HEK293 (cell line): ENCODE measurements around the gene BRD3OS.
A peak's percentile ranks its signal among the peaks of the same experiment; 100 is the strongest.

Source experiments
- EGR2 ChIP-seq: fragments of 450-650 bp; formaldehyde crosslinking; IDR thresholded peaks from 2 replicates; pipeline ENCODE4 v1.5.1; 2016; ENCODE audit warnings: low read depth, missing biosample characterization, missing genetic modification characterization
- PRDM1 ChIP-seq: fragments of 450-650 bp; formaldehyde crosslinking; IDR thresholded peaks from 2 replicates; pipeline ENCODE4; 2016; ENCODE audit warnings: missing biosample characterization, missing genetic modification characterization
- ZBTB8A ChIP-seq: fragments of 450-650 bp; formaldehyde crosslinking; IDR thresholded peaks from 2 replicates; pipeline ENCODE4 v1.5.1; 2016; ENCODE audit warnings: missing biosample characterization, missing genetic modification characterization
- ZFP41 ChIP-seq: fragments of 450-650 bp; formaldehyde crosslinking; IDR thresholded peaks from 2 replicates; pipeline ENCODE4 v1.5.1; 2016; ENCODE audit warnings: missing biosample characterization, missing genetic modification characterization, borderline replicate concordance
- ZNF10 ChIP-seq: fragments of 450-650 bp; formaldehyde crosslinking; IDR thresholded peaks from 2 replicates; pipeline ENCODE4 v1.5.1; 2017; ENCODE audit warnings: missing biosample characterization, missing genetic modification characterization
- ZNF112 ChIP-seq: fragments of 450-650 bp; formaldehyde crosslinking; IDR thresholded peaks from 2 replicates; pipeline ENCODE4 v1.5.0; 2017; ENCODE audit warnings: missing biosample characterization, missing genetic modification characterization
- ZNF133 ChIP-seq: fragments of 450-650 bp; formaldehyde crosslinking; IDR thresholded peaks from 2 replicates; pipeline ENCODE4 v1.5.1; 2016; ENCODE audit warnings: missing biosample characterization, missing genetic modification characterization
- ZNF157 ChIP-seq: fragments of 450-650 bp; formaldehyde crosslinking; IDR thresholded peaks from 2 replicates; pipeline ENCODE4 v1.5.1; 2016; ENCODE audit warnings: missing biosample characterization, missing genetic modification characterization
- ZNF19 ChIP-seq: fragments of 450-650 bp; formaldehyde crosslinking; IDR thresholded peaks from 2 replicates; pipeline ENCODE4; 2016; ENCODE audit warnings: missing biosample characterization, missing genetic modification characterization, low read depth
- ZNF211 ChIP-seq: fragments of 450-650 bp; formaldehyde crosslinking; IDR thresholded peaks from 2 replicates; pipeline ENCODE4 v1.5.1; 2016; ENCODE audit warnings: low read depth, missing biosample characterization, missing genetic modification characterization
- ZNF23 ChIP-seq: fragments of 450-650 bp; formaldehyde crosslinking; IDR thresholded peaks from 2 replicates; pipeline ENCODE4 v1.5.1; 2016; ENCODE audit warnings: missing biosample characterization, missing genetic modification characterization, borderline replicate concordance
- ZNF248 ChIP-seq: fragments of 450-650 bp; formaldehyde crosslinking; IDR thresholded peaks from 2 replicates; pipeline ENCODE4 v1.5.1; 2017; ENCODE audit warnings: missing biosample characterization, missing genetic modification characterization
- ZNF404 ChIP-seq: fragments of 450-650 bp; formaldehyde crosslinking; IDR thresholded peaks from 2 replicates; pipeline ENCODE4 v1.5.1; 2017; ENCODE audit warnings: missing biosample characterization, missing genetic modification characterization
- ZNF416 ChIP-seq: fragments of 450-650 bp; formaldehyde crosslinking; IDR thresholded peaks from 2 replicates; pipeline ENCODE4 v1.5.1; 2016; ENCODE audit warnings: missing biosample characterization, missing genetic modification characterization
- ZNF426 ChIP-seq: fragments of 450-650 bp; formaldehyde crosslinking; IDR thresholded peaks from 2 replicates; pipeline ENCODE4 v1.5.1; 2017; ENCODE audit warnings: missing biosample characterization, missing genetic modification characterization, mild to moderate bottlenecking, inconsistent platforms, moderate library complexity
- ZNF433 ChIP-seq: fragments of 450-650 bp; formaldehyde crosslinking; IDR thresholded peaks from 2 replicates; pipeline ENCODE4 v1.5.1; 2016; ENCODE audit warnings: missing biosample characterization, missing genetic modification characterization, low read depth
- ZNF48 ChIP-seq: fragments of 450-650 bp; formaldehyde crosslinking; IDR thresholded peaks from 2 replicates; pipeline ENCODE4 v1.5.1; 2016; ENCODE audit warnings: missing biosample characterization, missing genetic modification characterization
- ZNF701 ChIP-seq: fragments of 450-650 bp; formaldehyde crosslinking; IDR thresholded peaks from 2 replicates; pipeline ENCODE4 v1.5.1; 2016; ENCODE audit warnings: missing biosample characterization, missing genetic modification characterization
- ZNF777 ChIP-seq: fragments of 450-650 bp; formaldehyde crosslinking; IDR thresholded peaks from 2 replicates; pipeline ENCODE4 v1.5.1; 2017; ENCODE audit warnings: missing biosample characterization, missing genetic modification characterization, borderline replicate concordance
- TF ChIP-seq, protein P1 (sequence below): fragments of 450-650 bp; formaldehyde crosslinking; IDR thresholded peaks from 2 replicates; pipeline ENCODE4 v1.5.1; 2016; ENCODE audit warnings: missing biosample characterization, missing genetic modification characterization
- TF ChIP-seq, protein P2 (sequence below): fragments of 450-650 bp; formaldehyde crosslinking; IDR thresholded peaks from 2 replicates; pipeline ENCODE4 v1.5.1; 2016; ENCODE audit warnings: missing biosample characterization, missing genetic modification characterization
- TF ChIP-seq, protein P3 (sequence below): IDR thresholded peaks from 2 replicates; pipeline ENCODE4 v1.6.1; 2011; ENCODE audit warnings: mild to moderate bottlenecking, low read depth, low read length, borderline replicate concordance
- TF ChIP-seq, protein P4 (sequence below): fragments of 450-650 bp; formaldehyde crosslinking; IDR thresholded peaks from 2 replicates; pipeline ENCODE4 v1.5.1; 2016; ENCODE audit warnings: missing biosample characterization, missing genetic modification characterization
- TF ChIP-seq, protein P5 (sequence below): fragments of 450-650 bp; formaldehyde crosslinking; IDR thresholded peaks from 2 replicates; pipeline ENCODE4 v1.5.1; 2016; ENCODE audit warnings: missing biosample characterization, missing genetic modification characterization
- TF ChIP-seq, protein P6 (sequence below): fragments of 450-650 bp; formaldehyde crosslinking; IDR thresholded peaks from 2 replicates; pipeline ENCODE4 v1.5.1; 2017; ENCODE audit warnings: missing biosample characterization, missing genetic modification characterization
- TF ChIP-seq, protein P7 (sequence below): fragments of 450-650 bp; formaldehyde crosslinking; IDR thresholded peaks from 2 replicates; pipeline ENCODE4 v1.5.0; 2017; ENCODE audit warnings: missing biosample characterization, missing genetic modification characterization, borderline replicate concordance

Gene BRD3OS

DNA sequence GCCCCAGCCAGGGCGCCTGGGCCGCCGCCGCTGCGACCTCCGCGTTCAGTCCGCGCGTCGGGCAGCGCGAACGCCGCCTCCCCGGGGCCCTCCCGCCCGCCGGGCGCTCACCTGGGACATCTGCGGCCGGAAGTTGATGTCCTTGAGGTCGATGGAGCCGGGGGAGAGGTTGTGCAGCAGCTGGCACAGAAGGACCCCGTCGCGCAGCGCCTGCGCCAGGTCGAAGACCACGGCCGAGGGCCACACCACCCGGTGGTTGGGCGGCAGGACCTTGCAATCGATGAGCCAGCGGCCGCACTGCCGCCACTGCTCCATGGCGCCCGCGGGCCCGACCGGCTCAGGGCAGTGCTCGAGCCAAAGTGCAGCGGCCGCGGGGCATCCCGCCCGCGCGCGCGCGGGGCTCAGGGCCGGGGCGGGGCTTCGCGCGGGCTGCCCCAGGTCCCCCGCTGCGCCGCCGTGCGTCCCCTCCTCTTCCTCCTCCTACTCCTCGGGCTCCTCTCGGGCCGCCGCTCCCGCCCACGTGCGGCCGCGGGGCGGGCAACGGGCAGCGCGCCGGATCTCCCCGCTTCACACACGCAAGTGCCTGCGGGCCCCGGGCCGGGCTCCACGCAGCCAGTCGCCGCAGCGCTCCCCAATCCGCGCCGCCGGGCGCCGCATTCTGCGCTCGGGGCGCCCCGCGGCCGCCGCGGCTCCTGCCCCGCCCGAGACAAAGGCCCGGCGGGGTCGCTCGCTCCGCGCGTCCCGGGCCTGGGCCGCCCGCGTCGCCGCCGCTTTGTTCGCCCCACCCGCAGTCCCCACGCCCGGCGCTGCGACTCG, 33.1 kb upstream of the BRD3OS start, which contains the start of gene VAV2 (continued):
- TF ChIP-seq, protein P1, sequence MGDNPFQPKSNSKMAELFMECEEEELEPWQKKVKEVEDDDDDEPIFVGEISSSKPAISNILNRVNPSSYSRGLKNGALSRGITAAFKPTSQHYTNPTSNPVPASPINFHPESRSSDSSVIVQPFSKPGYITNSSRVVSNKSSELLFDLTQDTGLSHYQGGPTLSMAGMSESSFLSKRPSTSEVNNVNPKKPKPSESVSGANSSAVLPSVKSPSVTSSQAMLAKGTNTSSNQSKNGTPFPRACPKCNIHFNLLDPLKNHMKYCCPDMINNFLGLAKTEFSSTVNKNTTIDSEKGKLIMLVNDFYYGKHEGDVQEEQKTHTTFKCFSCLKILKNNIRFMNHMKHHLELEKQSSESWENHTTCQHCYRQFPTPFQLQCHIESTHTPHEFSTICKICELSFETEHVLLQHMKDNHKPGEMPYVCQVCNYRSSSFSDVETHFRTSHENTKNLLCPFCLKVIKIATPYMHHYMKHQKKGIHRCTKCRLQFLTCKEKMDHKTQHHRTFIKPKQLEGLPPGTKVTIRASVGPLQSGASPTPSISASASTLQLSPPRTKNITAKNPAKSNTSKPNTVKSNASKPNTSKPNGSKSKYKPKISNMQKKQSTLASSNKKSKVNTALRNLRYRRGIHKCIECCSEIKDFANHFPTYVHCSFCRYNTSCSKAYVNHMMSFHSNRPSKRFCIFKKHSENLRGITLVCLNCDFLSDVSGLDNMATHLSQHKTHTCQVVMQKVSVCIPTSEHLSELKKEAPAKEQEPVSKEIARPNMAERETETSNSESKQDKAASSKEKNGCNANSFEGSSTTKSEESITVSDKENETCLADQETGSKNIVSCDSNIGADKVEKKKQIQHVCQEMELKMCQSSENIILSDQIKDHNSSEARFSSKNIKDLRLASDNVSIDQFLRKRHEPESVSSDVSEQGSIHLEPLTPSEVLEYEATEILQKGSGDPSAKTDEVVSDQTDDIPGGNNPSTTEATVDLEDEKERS (tag by site-specific recombination): no peak
- TF ChIP-seq, protein P2, sequence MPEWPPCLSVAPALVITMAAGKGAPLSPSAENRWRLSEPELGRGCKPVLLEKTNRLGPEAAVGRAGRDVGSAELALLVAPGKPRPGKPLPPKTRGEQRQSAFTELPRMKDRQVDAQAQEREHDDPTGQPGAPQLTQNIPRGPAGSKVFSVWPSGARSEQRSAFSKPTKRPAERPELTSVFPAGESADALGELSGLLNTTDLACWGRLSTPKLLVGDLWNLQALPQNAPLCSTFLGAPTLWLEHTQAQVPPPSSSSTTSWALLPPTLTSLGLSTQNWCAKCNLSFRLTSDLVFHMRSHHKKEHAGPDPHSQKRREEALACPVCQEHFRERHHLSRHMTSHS: no peak
- TF ChIP-seq ZNF404 (tag by site-specific recombination) (no peak), EGR2 (tag by site-specific recombination) (no peak; the same call in 1 of the 2 replicates), ZNF48 (no peak), ZNF416 (tag by site-specific recombination) (no peak), ZNF211 (no peak), ZFP41 (tag by site-specific recombination) (no peak), ZNF133 (tag by site-specific recombination) (no peak), ZNF157 (tag by site-specific recombination) (no peak), ZNF10 (tag by site-specific recombination) (no peak), PRDM1 (tag by site-specific recombination) (no peak), ZNF23 (tag by site-specific recombination) (no peak), ZBTB8A (tag by site-specific recombination) (peak; percentile 75), ZNF248 (tag by site-specific recombination) (no peak), ZNF112 (no peak), ZNF433 (tag by site-specific recombination) (no peak), ZNF426 (no peak), ZNF777 (no peak), ZNF19 (tag by site-specific recombination) (no peak), ZNF701 (tag by site-specific recombination) (no peak)
- TF ChIP-seq, protein P3, sequence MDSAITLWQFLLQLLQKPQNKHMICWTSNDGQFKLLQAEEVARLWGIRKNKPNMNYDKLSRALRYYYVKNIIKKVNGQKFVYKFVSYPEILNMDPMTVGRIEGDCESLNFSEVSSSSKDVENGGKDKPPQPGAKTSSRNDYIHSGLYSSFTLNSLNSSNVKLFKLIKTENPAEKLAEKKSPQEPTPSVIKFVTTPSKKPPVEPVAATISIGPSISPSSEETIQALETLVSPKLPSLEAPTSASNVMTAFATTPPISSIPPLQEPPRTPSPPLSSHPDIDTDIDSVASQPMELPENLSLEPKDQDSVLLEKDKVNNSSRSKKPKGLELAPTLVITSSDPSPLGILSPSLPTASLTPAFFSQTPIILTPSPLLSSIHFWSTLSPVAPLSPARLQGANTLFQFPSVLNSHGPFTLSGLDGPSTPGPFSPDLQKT: no peak
- TF ChIP-seq, protein P4, sequence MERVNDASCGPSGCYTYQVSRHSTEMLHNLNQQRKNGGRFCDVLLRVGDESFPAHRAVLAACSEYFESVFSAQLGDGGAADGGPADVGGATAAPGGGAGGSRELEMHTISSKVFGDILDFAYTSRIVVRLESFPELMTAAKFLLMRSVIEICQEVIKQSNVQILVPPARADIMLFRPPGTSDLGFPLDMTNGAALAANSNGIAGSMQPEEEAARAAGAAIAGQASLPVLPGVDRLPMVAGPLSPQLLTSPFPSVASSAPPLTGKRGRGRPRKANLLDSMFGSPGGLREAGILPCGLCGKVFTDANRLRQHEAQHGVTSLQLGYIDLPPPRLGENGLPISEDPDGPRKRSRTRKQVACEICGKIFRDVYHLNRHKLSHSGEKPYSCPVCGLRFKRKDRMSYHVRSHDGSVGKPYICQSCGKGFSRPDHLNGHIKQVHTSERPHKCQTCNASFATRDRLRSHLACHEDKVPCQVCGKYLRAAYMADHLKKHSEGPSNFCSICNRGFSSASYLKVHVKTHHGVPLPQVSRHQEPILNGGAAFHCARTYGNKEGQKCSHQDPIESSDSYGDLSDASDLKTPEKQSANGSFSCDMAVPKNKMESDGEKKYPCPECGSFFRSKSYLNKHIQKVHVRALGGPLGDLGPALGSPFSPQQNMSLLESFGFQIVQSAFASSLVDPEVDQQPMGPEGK: peak; percentile 54; the same call in 1 of the 2 replicates
- TF ChIP-seq, protein P5, sequence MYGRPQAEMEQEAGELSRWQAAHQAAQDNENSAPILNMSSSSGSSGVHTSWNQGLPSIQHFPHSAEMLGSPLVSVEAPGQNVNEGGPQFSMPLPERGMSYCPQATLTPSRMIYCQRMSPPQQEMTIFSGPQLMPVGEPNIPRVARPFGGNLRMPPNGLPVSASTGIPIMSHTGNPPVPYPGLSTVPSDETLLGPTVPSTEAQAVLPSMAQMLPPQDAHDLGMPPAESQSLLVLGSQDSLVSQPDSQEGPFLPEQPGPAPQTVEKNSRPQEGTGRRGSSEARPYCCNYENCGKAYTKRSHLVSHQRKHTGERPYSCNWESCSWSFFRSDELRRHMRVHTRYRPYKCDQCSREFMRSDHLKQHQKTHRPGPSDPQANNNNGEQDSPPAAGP (tag by site-specific recombination): peak; percentile 24; the same call in 1 of the 2 replicates
- TF ChIP-seq, protein P6, sequence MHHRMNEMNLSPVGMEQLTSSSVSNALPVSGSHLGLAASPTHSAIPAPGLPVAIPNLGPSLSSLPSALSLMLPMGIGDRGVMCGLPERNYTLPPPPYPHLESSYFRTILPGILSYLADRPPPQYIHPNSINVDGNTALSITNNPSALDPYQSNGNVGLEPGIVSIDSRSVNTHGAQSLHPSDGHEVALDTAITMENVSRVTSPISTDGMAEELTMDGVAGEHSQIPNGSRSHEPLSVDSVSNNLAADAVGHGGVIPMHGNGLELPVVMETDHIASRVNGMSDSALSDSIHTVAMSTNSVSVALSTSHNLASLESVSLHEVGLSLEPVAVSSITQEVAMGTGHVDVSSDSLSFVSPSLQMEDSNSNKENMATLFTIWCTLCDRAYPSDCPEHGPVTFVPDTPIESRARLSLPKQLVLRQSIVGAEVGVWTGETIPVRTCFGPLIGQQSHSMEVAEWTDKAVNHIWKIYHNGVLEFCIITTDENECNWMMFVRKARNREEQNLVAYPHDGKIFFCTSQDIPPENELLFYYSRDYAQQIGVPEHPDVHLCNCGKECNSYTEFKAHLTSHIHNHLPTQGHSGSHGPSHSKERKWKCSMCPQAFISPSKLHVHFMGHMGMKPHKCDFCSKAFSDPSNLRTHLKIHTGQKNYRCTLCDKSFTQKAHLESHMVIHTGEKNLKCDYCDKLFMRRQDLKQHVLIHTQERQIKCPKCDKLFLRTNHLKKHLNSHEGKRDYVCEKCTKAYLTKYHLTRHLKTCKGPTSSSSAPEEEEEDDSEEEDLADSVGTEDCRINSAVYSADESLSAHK (tag by site-specific recombination): no peak
- TF ChIP-seq, protein P7, sequence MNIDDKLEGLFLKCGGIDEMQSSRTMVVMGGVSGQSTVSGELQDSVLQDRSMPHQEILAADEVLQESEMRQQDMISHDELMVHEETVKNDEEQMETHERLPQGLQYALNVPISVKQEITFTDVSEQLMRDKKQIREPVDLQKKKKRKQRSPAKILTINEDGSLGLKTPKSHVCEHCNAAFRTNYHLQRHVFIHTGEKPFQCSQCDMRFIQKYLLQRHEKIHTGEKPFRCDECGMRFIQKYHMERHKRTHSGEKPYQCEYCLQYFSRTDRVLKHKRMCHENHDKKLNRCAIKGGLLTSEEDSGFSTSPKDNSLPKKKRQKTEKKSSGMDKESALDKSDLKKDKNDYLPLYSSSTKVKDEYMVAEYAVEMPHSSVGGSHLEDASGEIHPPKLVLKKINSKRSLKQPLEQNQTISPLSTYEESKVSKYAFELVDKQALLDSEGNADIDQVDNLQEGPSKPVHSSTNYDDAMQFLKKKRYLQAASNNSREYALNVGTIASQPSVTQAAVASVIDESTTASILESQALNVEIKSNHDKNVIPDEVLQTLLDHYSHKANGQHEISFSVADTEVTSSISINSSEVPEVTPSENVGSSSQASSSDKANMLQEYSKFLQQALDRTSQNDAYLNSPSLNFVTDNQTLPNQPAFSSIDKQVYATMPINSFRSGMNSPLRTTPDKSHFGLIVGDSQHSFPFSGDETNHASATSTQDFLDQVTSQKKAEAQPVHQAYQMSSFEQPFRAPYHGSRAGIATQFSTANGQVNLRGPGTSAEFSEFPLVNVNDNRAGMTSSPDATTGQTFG: no peak
